Measurements from ENCODE around the gene FRMD4A.

DNA sequence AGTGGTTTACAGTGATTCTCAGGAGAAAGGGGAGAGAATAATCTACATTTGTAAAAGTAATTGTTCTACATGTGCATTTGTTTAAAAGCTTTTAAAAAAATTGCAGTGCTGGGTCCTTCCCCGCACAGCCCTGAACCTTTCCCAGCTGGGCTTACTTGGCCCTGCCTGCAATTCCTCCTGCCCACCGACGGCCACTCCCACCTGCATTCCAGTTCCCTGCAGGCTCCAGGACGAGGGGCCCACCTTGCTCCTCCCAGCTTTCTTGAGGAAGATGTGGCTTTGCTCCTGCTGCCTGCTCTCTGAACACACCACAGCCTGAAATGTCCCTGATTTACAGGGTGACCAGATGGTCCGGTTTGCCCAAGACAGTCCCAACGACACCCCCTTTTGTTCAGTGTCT is 521.3 kb downstream of the FRMD4A start:
- TF ChIP-seq, protein P1, sequence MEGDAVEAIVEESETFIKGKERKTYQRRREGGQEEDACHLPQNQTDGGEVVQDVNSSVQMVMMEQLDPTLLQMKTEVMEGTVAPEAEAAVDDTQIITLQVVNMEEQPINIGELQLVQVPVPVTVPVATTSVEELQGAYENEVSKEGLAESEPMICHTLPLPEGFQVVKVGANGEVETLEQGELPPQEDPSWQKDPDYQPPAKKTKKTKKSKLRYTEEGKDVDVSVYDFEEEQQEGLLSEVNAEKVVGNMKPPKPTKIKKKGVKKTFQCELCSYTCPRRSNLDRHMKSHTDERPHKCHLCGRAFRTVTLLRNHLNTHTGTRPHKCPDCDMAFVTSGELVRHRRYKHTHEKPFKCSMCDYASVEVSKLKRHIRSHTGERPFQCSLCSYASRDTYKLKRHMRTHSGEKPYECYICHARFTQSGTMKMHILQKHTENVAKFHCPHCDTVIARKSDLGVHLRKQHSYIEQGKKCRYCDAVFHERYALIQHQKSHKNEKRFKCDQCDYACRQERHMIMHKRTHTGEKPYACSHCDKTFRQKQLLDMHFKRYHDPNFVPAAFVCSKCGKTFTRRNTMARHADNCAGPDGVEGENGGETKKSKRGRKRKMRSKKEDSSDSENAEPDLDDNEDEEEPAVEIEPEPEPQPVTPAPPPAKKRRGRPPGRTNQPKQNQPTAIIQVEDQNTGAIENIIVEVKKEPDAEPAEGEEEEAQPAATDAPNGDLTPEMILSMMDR (IDR thresholded peaks at IDR 0.05; ENCODE audit: insufficient read depth, low read length) = no peak
- TF ChIP-seq POLR2AphosphoS5 (IDR thresholded peaks at IDR 0.05; ENCODE audit: low read depth) = no peak

Measured in HL-60 (cell line).